ENCODE results near the gene SCAMP1. TPM values are rescaled to one million over a fixed set of nuclear protein-coding genes. Genes with fewer than 3 reads are reported as not detected.

The SCAMP1 gene
- total RNA-seq, 1 donor from 2014 or later: 31.6 TPM

DNA sequence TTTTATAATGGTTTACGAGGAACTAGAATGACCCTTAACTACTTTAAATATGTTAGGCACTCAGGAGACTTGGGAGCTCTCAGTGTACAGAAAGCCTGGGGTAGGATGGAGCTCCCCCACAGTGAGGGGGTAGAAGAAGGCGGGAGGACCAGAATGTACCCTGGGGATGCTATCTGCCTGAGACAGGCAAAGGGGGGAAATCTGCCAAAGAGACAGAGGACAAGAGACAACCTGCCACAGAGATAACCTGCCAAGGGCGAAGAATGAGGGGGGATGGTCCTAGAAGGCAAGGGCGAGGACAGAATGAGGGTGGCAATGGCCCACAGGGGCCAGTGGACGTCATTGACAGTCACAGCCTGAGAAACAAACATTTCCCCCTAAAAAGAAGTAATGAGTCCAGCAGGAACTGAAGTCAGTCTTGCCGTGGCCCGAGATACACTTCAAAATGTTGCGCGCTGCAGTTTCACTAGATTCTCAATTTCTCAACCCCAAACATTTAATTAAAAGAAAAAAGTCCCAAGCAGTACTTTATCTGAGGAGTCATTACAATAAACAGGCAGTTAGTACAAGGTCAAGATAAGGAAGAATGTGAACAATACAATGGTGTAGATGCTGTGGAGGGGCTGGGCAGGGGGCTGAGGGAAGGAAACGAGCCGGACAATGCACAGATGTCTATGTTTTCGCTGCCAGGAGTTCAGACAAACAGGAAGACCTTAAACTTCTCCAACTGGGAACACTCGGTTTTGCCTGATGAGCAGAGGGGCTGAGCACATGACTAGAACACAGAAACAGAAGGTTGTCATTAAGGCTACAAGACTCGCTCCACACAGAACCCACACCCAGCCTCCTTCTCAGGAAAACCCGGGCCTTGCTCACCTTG is 163.1 kb downstream of the SCAMP1 start:
- DNase-seq: no peak
- no peak for ATAC-seq
- intact Hi-C loops (cut with micrococcal nuclease): no loop called here

DNA sequence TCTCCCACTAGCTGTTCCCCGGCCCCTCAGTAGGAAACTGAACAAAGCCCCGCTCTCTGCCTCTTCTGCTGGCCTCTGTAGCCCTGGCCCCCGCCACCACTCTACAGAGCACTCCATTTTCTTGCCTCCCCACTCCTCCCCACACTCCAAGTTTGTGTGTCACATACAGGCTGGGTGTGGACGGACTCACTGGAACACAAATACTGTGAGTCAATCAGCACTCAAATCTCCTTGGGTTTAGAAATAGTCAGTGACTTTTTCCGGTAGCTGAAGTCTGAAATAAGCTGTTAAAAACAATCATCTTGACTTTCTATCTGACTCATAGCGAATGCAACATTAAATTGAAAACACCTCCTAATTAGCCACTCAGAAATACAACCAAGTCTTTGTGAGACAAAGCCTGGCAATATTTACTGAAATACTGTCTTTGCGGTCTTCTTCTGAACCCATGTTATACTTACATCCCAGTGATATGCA is 165.7 kb downstream of the SCAMP1 start:
- ATAC-seq (peak; percentile 36), DNase-seq (no peak)
- intact Hi-C loops (cut with micrococcal nuclease): no loop called here

- intact Hi-C loops (cut with micrococcal nuclease): no loop called here
- DNase-seq: peak; percentile 53
- ATAC-seq: peak; percentile 93
Observed at GRCh38 chr5:78527054-78527859, 166.8 kb downstream of the SCAMP1 start.

DNA sequence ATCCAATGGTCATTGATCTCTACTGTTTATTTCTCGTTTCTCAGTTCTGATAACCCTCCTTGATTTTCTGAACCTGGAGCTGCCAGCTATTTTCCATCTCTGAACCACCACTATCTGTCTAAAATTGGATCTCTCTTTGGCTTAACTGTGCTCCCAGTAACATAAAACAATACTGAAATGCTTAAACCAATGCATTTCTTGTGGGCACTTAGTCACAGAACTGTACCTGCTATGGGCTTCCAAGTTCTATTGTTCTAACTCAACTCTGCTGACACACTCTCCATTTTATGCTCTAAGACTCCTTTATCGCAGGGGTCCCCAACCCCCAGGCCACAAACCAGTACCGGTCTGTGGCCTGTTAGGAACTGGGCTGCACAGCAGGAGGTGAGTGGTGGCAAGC is 167.5 kb downstream of the SCAMP1 start:
- intact Hi-C loops (cut with micrococcal nuclease): no loop called here
- no peak for DNase-seq
- ATAC-seq: no peak

Other genes starting within 250 kb of the SCAMP1 start
- gene AP3B1, start 65.9 kb upstream of the SCAMP1 start, total RNA-seq: 25.5 TPM

All from left ventricle myocardium superior (tissue), 1 donor.